HL-60 (cell line): ENCODE measurements around the gene B4GAT1.

ENCODE experiments used
- CTCF ChIP-seq: IDR thresholded peaks from one replicate; pipeline ENCODE4 v1.5.1; 2011; ENCODE audit warnings: low read length, control low read depth, inconsistent platforms; ENCODE audit not compliant: insufficient read depth
- GABPA ChIP-seq: IDR thresholded peaks from 2 replicates; pipeline ENCODE4 v1.6.1; 2012; ENCODE audit warnings: low read depth
- POLR2AphosphoS5 ChIP-seq: IDR thresholded peaks from 2 replicates; pipeline ENCODE4 v1.6.1; 2012; ENCODE audit warnings: low read depth
- TF ChIP-seq, protein P1 (sequence below): IDR thresholded peaks from 2 replicates; pipeline ENCODE4 v1.6.1; 2012; ENCODE audit warnings: low read depth; ENCODE audit not compliant: insufficient replicate concordance

DNA sequence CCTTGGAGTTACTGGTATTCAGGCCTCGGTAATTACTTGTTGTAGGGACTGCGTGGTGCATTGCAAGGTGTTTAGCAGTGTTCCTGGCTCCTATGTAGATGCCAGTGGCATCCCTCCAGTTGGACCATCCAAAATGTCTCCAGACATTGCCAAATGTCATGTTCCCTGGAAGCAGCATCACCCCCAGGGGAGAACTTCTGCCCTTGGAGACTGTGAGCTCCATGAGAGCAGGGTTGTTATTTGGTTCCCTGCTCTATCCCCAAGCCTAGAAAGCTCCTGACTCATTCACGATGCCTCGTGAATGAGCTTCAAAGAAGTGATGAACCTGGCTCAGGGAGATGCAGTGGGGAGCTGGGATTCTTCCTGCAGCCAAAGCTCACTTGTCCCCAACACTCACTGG lies 25.8 kb downstream of the B4GAT1 start:
- TF ChIP-seq CTCF, result no peak
- TF ChIP-seq, protein P1, sequence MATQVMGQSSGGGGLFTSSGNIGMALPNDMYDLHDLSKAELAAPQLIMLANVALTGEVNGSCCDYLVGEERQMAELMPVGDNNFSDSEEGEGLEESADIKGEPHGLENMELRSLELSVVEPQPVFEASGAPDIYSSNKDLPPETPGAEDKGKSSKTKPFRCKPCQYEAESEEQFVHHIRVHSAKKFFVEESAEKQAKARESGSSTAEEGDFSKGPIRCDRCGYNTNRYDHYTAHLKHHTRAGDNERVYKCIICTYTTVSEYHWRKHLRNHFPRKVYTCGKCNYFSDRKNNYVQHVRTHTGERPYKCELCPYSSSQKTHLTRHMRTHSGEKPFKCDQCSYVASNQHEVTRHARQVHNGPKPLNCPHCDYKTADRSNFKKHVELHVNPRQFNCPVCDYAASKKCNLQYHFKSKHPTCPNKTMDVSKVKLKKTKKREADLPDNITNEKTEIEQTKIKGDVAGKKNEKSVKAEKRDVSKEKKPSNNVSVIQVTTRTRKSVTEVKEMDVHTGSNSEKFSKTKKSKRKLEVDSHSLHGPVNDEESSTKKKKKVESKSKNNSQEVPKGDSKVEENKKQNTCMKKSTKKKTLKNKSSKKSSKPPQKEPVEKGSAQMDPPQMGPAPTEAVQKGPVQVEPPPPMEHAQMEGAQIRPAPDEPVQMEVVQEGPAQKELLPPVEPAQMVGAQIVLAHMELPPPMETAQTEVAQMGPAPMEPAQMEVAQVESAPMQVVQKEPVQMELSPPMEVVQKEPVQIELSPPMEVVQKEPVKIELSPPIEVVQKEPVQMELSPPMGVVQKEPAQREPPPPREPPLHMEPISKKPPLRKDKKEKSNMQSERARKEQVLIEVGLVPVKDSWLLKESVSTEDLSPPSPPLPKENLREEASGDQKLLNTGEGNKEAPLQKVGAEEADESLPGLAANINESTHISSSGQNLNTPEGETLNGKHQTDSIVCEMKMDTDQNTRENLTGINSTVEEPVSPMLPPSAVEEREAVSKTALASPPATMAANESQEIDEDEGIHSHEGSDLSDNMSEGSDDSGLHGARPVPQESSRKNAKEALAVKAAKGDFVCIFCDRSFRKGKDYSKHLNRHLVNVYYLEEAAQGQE, result no peak
- TF ChIP-seq POLR2AphosphoS5, result no peak
- no peak for TF ChIP-seq GABPA
